Liver (tissue), 2 donors: ENCODE data around the gene PDE6D.

ENCODE experiments used
- REST ChIP-seq: IDR thresholded peaks from 2 replicates; pipeline ENCODE4 v1.6.1; 2016; ENCODE audit warnings: antibody characterized with exemption, mild to moderate bottlenecking
- TF ChIP-seq, protein P1 (sequence below): fragments of 150-350 bp; IDR thresholded peaks from 2 replicates; pipeline ENCODE4 v1.5.1; 2017; ENCODE audit warnings: improper control_type of control experiment, low read depth, low read length; ENCODE audit not compliant: missing input control
- donor health status: healthy.

- TF ChIP-seq, protein P1, sequence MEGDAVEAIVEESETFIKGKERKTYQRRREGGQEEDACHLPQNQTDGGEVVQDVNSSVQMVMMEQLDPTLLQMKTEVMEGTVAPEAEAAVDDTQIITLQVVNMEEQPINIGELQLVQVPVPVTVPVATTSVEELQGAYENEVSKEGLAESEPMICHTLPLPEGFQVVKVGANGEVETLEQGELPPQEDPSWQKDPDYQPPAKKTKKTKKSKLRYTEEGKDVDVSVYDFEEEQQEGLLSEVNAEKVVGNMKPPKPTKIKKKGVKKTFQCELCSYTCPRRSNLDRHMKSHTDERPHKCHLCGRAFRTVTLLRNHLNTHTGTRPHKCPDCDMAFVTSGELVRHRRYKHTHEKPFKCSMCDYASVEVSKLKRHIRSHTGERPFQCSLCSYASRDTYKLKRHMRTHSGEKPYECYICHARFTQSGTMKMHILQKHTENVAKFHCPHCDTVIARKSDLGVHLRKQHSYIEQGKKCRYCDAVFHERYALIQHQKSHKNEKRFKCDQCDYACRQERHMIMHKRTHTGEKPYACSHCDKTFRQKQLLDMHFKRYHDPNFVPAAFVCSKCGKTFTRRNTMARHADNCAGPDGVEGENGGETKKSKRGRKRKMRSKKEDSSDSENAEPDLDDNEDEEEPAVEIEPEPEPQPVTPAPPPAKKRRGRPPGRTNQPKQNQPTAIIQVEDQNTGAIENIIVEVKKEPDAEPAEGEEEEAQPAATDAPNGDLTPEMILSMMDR, result no peak
- no peak for TF ChIP-seq REST
Measured at GRCh38 chr2:231807020-231807419, 25.9 kb upstream of the PDE6D start.
